IMR-90 (cell line): Measurements from ENCODE around the gene AJAP1. TPM values are rescaled to one million over a fixed set of nuclear protein-coding genes. Genes with fewer than 3 reads are reported as not detected.

ENCODE experiments used
- ATAC-seq: fragments of 200-7000 bp; cut with Tn5 transposase; 2 replicates; pipeline ENCODE4 v1.9.1; 2020; ENCODE audit warnings: low read depth, mild to moderate bottlenecking, moderate library complexity
- BruUV-seq: library from RNA; stranded (reverse); fragments of 400-500 nt; replicated peaks from 2 replicates; lab custom pipeline; 2021; lab: Mats Ljungman, UMichigan
- CTCF ChIA-PET: fragments of 300-600 bp; formaldehyde crosslinking; extraction: SDS; loops from one replicate; lab custom pipeline; 2021; ENCODE audit warnings: antibody characterized with exemption; lab: Yijun Ruan, JAX
- POLR2A ChIA-PET: fragments of 300-600 bp; sonication (Branson Sonifier 250); formaldehyde crosslinking; loops from one replicate; lab custom pipeline; 2022; ENCODE audit warnings: antibody characterized with exemption; ENCODE audit not compliant: unreplicated experiment; lab: Charles Lee
- DNase-seq: peaks from one replicate; pipeline ENCODE4 v3.0.0; 2013
- H2AFZ ChIP-seq: replicated peaks from 2 replicates; pipeline ENCODE3; 2013; ENCODE audit warnings: low read length, mild to moderate bottlenecking; ENCODE audit not compliant: poor library complexity
- H2AK5ac ChIP-seq: 2 replicates; pipeline ENCODE4 v1.6.1; 2013; ENCODE audit warnings: low read depth, low read length, inconsistent platforms
- H2AK9ac ChIP-seq: replicated peaks from 2 replicates; pipeline ENCODE3; 2013; ENCODE audit warnings: mild to moderate bottlenecking, low read depth, low read length, moderate library complexity; ENCODE audit not compliant: poor library complexity
- H2BK120ac ChIP-seq: 2 replicates; pipeline ENCODE4 v1.6.1; 2013; ENCODE audit warnings: low read depth, low read length, inconsistent platforms
- H2BK15ac ChIP-seq: 3 replicates; pipeline ENCODE4 v1.6.1; 2013; ENCODE audit warnings: low read depth, low read length, inconsistent platforms
- H2BK20ac ChIP-seq: 2 replicates; pipeline ENCODE4 v1.6.1; 2013; ENCODE audit warnings: low read depth, mild to moderate bottlenecking, inconsistent platforms, low read length, moderate library complexity
- H2BK5ac ChIP-seq: 2 replicates; pipeline ENCODE4 v1.6.1; 2013; ENCODE audit warnings: mild to moderate bottlenecking, low read depth, low read length, inconsistent platforms; ENCODE audit not compliant: poor library complexity, severe bottlenecking
- H3K14ac ChIP-seq: replicated peaks from 2 replicates; pipeline ENCODE4 v1.6.1; 2013; ENCODE audit warnings: low read depth, low read length, inconsistent platforms
- H3K18ac ChIP-seq: 2 replicates; pipeline ENCODE4 v1.6.1; 2013; ENCODE audit warnings: low read depth, low read length, control low read depth
- H3K23ac ChIP-seq: 2 replicates; pipeline ENCODE4 v1.6.1; 2013; ENCODE audit warnings: low read depth, low read length, inconsistent platforms
- H3K27ac ChIP-seq: 2 replicates; pipeline ENCODE4 v1.5.1; 2013; ENCODE audit warnings: mild to moderate bottlenecking, control low read depth, low read length; ENCODE audit not compliant: insufficient read depth
- H3K27me3 ChIP-seq: 2 replicates; pipeline ENCODE4 v1.6.1; 2013; ENCODE audit warnings: low read length; ENCODE audit not compliant: control insufficient read depth, insufficient read depth
- H3K36me3 ChIP-seq: 2 replicates; pipeline ENCODE4 v1.6.1; 2013; ENCODE audit warnings: low read length, mixed read lengths; ENCODE audit not compliant: control insufficient read depth, insufficient read depth
- H3K4ac ChIP-seq: 2 replicates; pipeline ENCODE4 v1.6.1; 2013; ENCODE audit warnings: low read depth, low read length, inconsistent platforms
- H3K4me1 ChIP-seq: 2 replicates; pipeline ENCODE4 v1.6.1; 2013; ENCODE audit warnings: low read length, mixed read lengths; ENCODE audit not compliant: control insufficient read depth, insufficient read depth
- H3K4me2 ChIP-seq: 2 replicates; pipeline ENCODE4 v1.6.1; 2013; ENCODE audit warnings: low read depth, mild to moderate bottlenecking, control low read depth, low read length, moderate library complexity
- H3K4me3 ChIP-seq: 2 replicates; pipeline ENCODE4 v1.5.1; 2013; ENCODE audit warnings: low read depth, mild to moderate bottlenecking, control low read depth, low read length, moderate library complexity; ENCODE audit not compliant: insufficient read depth
- H3K56ac ChIP-seq: 2 replicates; pipeline ENCODE4 v1.6.1; 2013; ENCODE audit warnings: low read length, inconsistent platforms; ENCODE audit not compliant: insufficient read depth; ENCODE audit errors: extremely low read depth
- H3K79me1 ChIP-seq, 2 experiments: 2 replicates each; pipeline ENCODE4 v1.6.1; 2013; ENCODE audit warnings: low read length in 2 of 2, inconsistent platforms in 1 of 2, low read depth in 1 of 2
- H3K9ac ChIP-seq: 2 replicates; pipeline ENCODE4 v1.6.1; 2013; ENCODE audit warnings: low read depth, low read length, control low read depth
- H3K9me1 ChIP-seq: 2 replicates; pipeline ENCODE4 v1.6.1; 2013; ENCODE audit warnings: low read length, inconsistent platforms; ENCODE audit not compliant: insufficient read depth
- H3K9me3 ChIP-seq: 2 replicates; pipeline ENCODE4 v1.6.1; 2013; ENCODE audit warnings: low read length; ENCODE audit not compliant: control insufficient read depth, insufficient read depth
- H4K20me1 ChIP-seq: 2 replicates; pipeline ENCODE4 v1.6.1; 2013; ENCODE audit warnings: low read length, inconsistent platforms; ENCODE audit not compliant: insufficient read depth
- H4K5ac ChIP-seq: 2 replicates; pipeline ENCODE4 v1.6.1; 2013; ENCODE audit warnings: mild to moderate bottlenecking, low read depth, low read length, control low read depth
- H4K8ac ChIP-seq, 2 experiments: 2 replicates each; pipeline ENCODE4 v1.6.1; 2013; ENCODE audit warnings: low read depth in 2 of 2, low read length in 2 of 2, control low read depth in 1 of 2, inconsistent platforms in 1 of 2
- H4K91ac ChIP-seq: 2 replicates; pipeline ENCODE4 v1.6.1; 2013; ENCODE audit warnings: low read depth, low read length, inconsistent platforms; ENCODE audit not compliant: insufficient read depth
- CEBPB ChIP-seq: IDR thresholded peaks from 2 replicates; pipeline ENCODE4 v1.6.1; 2012; ENCODE audit warnings: low read depth, low read length, improper control_type of control experiment
- CHD1 ChIP-seq: IDR thresholded peaks from 2 replicates; pipeline ENCODE4 v1.6.1; 2012; ENCODE audit warnings: low read depth, low read length, improper control_type of control experiment
- ELK1 ChIP-seq: fragments of 150-350 bp; IDR thresholded peaks from 2 replicates; pipeline ENCODE4 v1.6.1; 2016; ENCODE audit warnings: low read depth, mild to moderate bottlenecking, low read length, moderate library complexity, borderline replicate concordance
- FOS ChIP-seq: fragments of 150-350 bp; IDR thresholded peaks from 2 replicates; pipeline ENCODE4 v1.6.1; 2016; ENCODE audit warnings: low read depth, low read length
- MAFK ChIP-seq: IDR thresholded peaks from 2 replicates; pipeline ENCODE4 v1.6.1; 2012; ENCODE audit warnings: low read depth, low read length, improper control_type of control experiment
- MAZ ChIP-seq: IDR thresholded peaks from 2 replicates; pipeline ENCODE4 v1.6.1; 2012; ENCODE audit warnings: low read depth, mild to moderate bottlenecking, low read length, improper control_type of control experiment, moderate library complexity, borderline replicate concordance
- MXI1 ChIP-seq: IDR thresholded peaks from 2 replicates; pipeline ENCODE4 v1.6.1; 2012; ENCODE audit warnings: low read depth, mild to moderate bottlenecking, low read length, moderate library complexity, borderline replicate concordance
- NFE2L2 ChIP-seq: fragments of 150-350 bp; IDR thresholded peaks from 2 replicates; pipeline ENCODE4 v1.6.1; 2016; ENCODE audit warnings: low read depth, mild to moderate bottlenecking, low read length
- POLR2A ChIP-seq: IDR thresholded peaks from 2 replicates; pipeline ENCODE4 v1.6.1; 2012; ENCODE audit warnings: mild to moderate bottlenecking, low read depth, low read length
- RAD21 ChIP-seq: IDR thresholded peaks from 2 replicates; pipeline ENCODE4 v1.6.1; 2012; ENCODE audit warnings: low read length, improper control_type of control experiment
- RCOR1 ChIP-seq: IDR thresholded peaks from 2 replicates; pipeline ENCODE4 v1.6.1; 2012; ENCODE audit warnings: mild to moderate bottlenecking, low read length, improper control_type of control experiment; ENCODE audit not compliant: insufficient replicate concordance
- RFX5 ChIP-seq: IDR thresholded peaks from 2 replicates; pipeline ENCODE4 v1.8.0; 2012; ENCODE audit warnings: low read depth, mild to moderate bottlenecking, low read length, moderate library complexity
- SMC3 ChIP-seq: fragments of 150-350 bp; IDR thresholded peaks from 2 replicates; pipeline ENCODE4 v1.6.1; 2016; ENCODE audit warnings: low read depth, mild to moderate bottlenecking, antibody characterized with exemption, low read length, moderate library complexity
- USF2 ChIP-seq: fragments of 150-350 bp; IDR thresholded peaks from 2 replicates; pipeline ENCODE4 v1.6.1; 2017; ENCODE audit warnings: mild to moderate bottlenecking, antibody characterized with exemption, low read length, low read depth
- WGBS, 2 experiments: methylation state at CpG; one replicate each; pipeline versions ENCODE4 v1.1.5 to v1.1.7; 2013; ENCODE audit warnings: missing lambda C conversion rate in 2 of 2; ENCODE audit not compliant: insufficient read length in 1 of 2; ENCODE audit errors: extremely low coverage in 2 of 2; 5-methylcytosine and 5-hydroxymethylcytosine counted together
- dilution Hi-C: fragments of 300-500 bp; cut with HindIII; formaldehyde crosslinking; loops from one replicate; pipeline ENCODE4 v1.14.3; 2018; ENCODE audit warnings: low sequenced_read_pairs; ENCODE audit not compliant: unreplicated experiment
- in situ Hi-C: fragments of 300-500 bp; cut with MboI; formaldehyde crosslinking; loops from 3 replicates; pipeline ENCODE4 v1.14.3; 2019; ENCODE audit warnings: low sequenced_read_pairs, inconsistent platforms, mixed read lengths
- intact Hi-C: fragments of 100-400 bp; cut with micrococcal nuclease; formaldehyde crosslinking; loops from 2 replicates; pipeline ENCODE4 v1.10.0; 2022
- polyA plus RNA-seq, 3 experiments: library from polyadenylated mRNA; depleted of rRNA; stranded (reverse); fragments of >200 nt; gene quantifications; 2 replicates each; pipeline ENCODE4 v1.2.3, GENCODE V29; 2012; ENCODE audit warnings: low replicate concordance in 1 of 3
- total RNA-seq: library from RNA; depleted of rRNA; stranded (reverse); fragments of >200 nt; gene quantifications from 2 replicates; pipeline ENCODE4 v1.2.3, GENCODE V29; 2012
- TF ChIP-seq, protein P1 (sequence below): conservative IDR thresholded peaks from 2 replicates; pipeline ENCODE4 v1.5.1; 2012; ENCODE audit warnings: mild to moderate bottlenecking, low read depth, low read length, improper control_type of control experiment

Gene AJAP1
- total and polyA plus RNA-seq, 2 of the 4 experiments (the other 2 are of a cell fraction): under 0.01 to 0.02 TPM

DNA sequence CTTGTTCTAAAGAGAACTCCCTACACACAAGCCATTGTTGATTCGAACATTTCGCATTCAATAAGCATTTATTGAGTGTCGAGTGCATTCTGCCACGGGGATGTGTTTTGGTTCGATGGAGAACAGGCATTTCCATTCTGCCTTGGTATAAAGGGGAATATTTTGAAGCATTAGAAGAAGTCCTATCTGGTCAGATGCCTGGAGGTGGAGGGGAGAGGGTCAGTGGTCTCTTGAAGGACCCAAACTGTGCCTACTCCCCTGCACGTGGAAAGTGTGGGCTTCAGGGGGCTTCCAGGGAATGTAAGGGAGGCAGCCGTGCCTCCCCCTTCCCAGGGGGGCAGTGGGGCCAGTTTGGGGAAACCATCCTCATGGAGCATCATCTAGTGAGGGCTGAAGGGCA lies 8.3 kb downstream of the AJAP1 start:
- DNase-seq: no peak

More for the DNA sequence above, 8.3 kb downstream of the AJAP1 start:
- Histone ChIP-seq H2AK9ac (no peak overlapping the region), H3K9me1 (no peaks in the 10 kb centered on the region), H3K4me2 (no peak overlapping the region), H3K4me1 (no peaks in the 10 kb centered on the region), H3K9ac (no peak overlapping the region), H3K27me3 (no peaks in the 10 kb centered on the region), H3K9me3 (peaks cover 26% of the 10 kb centered on the region; the same call in 1 of the 2 replicates), H3K14ac (no peak overlapping the region), H3K4me3 (no peak overlapping the region), H3K23ac (no peak overlapping the region), H3K36me3 (no peaks in the 10 kb centered on the region), H2BK5ac (no peak overlapping the region), H3K4ac (no peak overlapping the region), H2BK15ac (no peak overlapping the region), H3K27ac (no peak overlapping the region), H2BK20ac (no peak overlapping the region), H3K56ac (no peak overlapping the region), H2BK120ac (no peak overlapping the region), H3K79me1 (no peaks in the 10 kb centered on the region), H2AK5ac (no peak overlapping the region), H4K91ac (no peak overlapping the region), H4K8ac (no peak overlapping the region), H4K5ac (no peak overlapping the region), H2AFZ (no peak overlapping the region), H4K20me1 (no peaks in the 10 kb centered on the region), H3K18ac (no peak overlapping the region)
- CTCF ChIA-PET: no interaction called here
- dilution Hi-C loops (no loop called here), intact Hi-C loops (no loop called here), in situ Hi-C loops (loop anchor here (25.0 kb wide), 1 partner anchor 1300 kb away; no protein-coding TSS in a partner anchor)
- POLR2A ChIA-PET: no interaction called here
- TF ChIP-seq, protein P1, sequence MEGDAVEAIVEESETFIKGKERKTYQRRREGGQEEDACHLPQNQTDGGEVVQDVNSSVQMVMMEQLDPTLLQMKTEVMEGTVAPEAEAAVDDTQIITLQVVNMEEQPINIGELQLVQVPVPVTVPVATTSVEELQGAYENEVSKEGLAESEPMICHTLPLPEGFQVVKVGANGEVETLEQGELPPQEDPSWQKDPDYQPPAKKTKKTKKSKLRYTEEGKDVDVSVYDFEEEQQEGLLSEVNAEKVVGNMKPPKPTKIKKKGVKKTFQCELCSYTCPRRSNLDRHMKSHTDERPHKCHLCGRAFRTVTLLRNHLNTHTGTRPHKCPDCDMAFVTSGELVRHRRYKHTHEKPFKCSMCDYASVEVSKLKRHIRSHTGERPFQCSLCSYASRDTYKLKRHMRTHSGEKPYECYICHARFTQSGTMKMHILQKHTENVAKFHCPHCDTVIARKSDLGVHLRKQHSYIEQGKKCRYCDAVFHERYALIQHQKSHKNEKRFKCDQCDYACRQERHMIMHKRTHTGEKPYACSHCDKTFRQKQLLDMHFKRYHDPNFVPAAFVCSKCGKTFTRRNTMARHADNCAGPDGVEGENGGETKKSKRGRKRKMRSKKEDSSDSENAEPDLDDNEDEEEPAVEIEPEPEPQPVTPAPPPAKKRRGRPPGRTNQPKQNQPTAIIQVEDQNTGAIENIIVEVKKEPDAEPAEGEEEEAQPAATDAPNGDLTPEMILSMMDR: no peak
- TF ChIP-seq RCOR1 (no peak), RAD21 (no peak), POLR2A (no peak), ELK1 (no peak), CHD1 (no peak), NFE2L2 (no peak), MAZ (no peak), RFX5 (no peak), FOS (no peak), MXI1 (no peak), SMC3 (no peak), CEBPB (no peak), USF2 (no peak), MAFK (no peak)
- WGBS, 2 experiments: 17% methylated on average over 1 of the region's 7 CpGs; no CpG with 5 or more reads in 1 of the 2 experiments
- BruUV-seq: no TSS peak
- no peak for ATAC-seq
